ENCODE data around the gene TECPR1. TPM values are rescaled to one million over a fixed set of nuclear protein-coding genes. Genes with fewer than 3 reads are reported as not detected.

Gene TECPR1
- total and polyA plus RNA-seq, 2 of the 8 experiments (the other 6 are each of a cell fraction or from before 2014, with no cell fraction given), result 1.3 to 11.1 TPM

GRCh38 chr7:98293265-98293664 is 41.2 kb upstream of the TECPR1 start:
- FAIRE-seq (no peak), DNase-seq (ENCODE audit: low read depth in 1 of 2, low spot score in 2 of 2) (no peak)
- Histone ChIP-seq H3K4me1 (replicated peaks in 1 of 4; ENCODE audit: control insufficient read depth in 3 of 4, insufficient read depth in 4 of 4, low read length in 3 of 4) (peaks cover 0 to 10% (median 3%) of the 10 kb centered on the region in 4 experiments; a peak in 5 of 7 replicates), H4K5ac (ENCODE audit: insufficient read length, low read depth, low read length) (no peak overlapping the region), H2BK120ac (replicated peaks; ENCODE audit: low read depth, low read length) (no peak overlapping the region), H3K79me1 (ENCODE audit: low read depth, low read length) (peaks cover 2% of the 10 kb centered on the region), H3K56ac (replicated peaks; ENCODE audit: insufficient read length, low read depth, low read length) (no peak overlapping the region), H2AK5ac (ENCODE audit: low read depth, low read length) (no peak overlapping the region), H2BK5ac (ENCODE audit: low read depth, low read length) (no peak overlapping the region), H3K23me2 (ENCODE audit: low read depth, low read length) (no peaks in the 10 kb centered on the region), H3K4me3 (ENCODE audit: extremely low read depth in 1 of 4, insufficient read depth in 2 of 4, low read depth in 3 of 4, low read length in 4 of 4) (no peak overlapping the region), H4K20me1 (replicated peaks in 1 of 2; ENCODE audit: control insufficient read depth in 1 of 2, insufficient read depth in 2 of 2, low read length in 2 of 2) (peaks cover 24 to 26% of the 10 kb centered on the region in 2 experiments), H3K4ac (replicated peaks; ENCODE audit: insufficient read length, low read depth, low read length) (no peak overlapping the region), H3K27me3 (replicated peaks in 1 of 4; ENCODE audit: control insufficient read depth in 3 of 4, extremely low read depth in 1 of 4, insufficient read depth in 3 of 4, low read length in 3 of 4) (no peaks in the 10 kb centered on the region), H3K4me2 (ENCODE audit: insufficient read depth in 1 of 2, low read depth in 2 of 2, low read length in 2 of 2) (no peak overlapping the region), H3K9me3 (ENCODE audit: insufficient read depth in 2 of 2, low read depth in 1 of 2, low read length in 1 of 2) (no peaks in the 10 kb centered on the region), H2BK12ac (ENCODE audit: low read depth, low read length) (no peak overlapping the region), H4K8ac (ENCODE audit: extremely low read depth, insufficient read depth, low read length) (no peak overlapping the region), H3K18ac (ENCODE audit: extremely low read depth, low read length) (no peak overlapping the region), H2BK15ac (ENCODE audit: low read length) (no peak overlapping the region), H3K14ac (ENCODE audit: insufficient read length) (no peak overlapping the region), H4K91ac (replicated peaks; ENCODE audit: insufficient read length, low read length) (no peak overlapping the region), H3K79me2 (ENCODE audit: control insufficient read depth in 1 of 2, insufficient read depth in 2 of 2, low read length in 2 of 2) (peaks cover 0 to 15% of the 10 kb centered on the region in 2 experiments; a peak in 2 of 4 replicates), H3K23ac (ENCODE audit: insufficient read length) (no peak overlapping the region), H3K36me3 (ENCODE audit: control insufficient read depth in 2 of 4, insufficient read depth in 4 of 4, low read length in 3 of 4) (peaks cover 7 to 20% (median 12%) of the 10 kb centered on the region in 4 experiments; a peak in 7 of 8 replicates), H2AFZ (ENCODE audit: low read length) (no peak overlapping the region), H3K9ac (replicated peaks in 1 of 4; ENCODE audit: extremely low read depth in 1 of 4, low read depth in 3 of 4, low read length in 3 of 4) (no peak overlapping the region), H3K27ac (ENCODE audit: low read depth, low read length) (no peak overlapping the region), H2BK20ac (ENCODE audit: low read length) (no peak overlapping the region)
- 89% methylated on average over 17 of the region's 17 CpGs; no CpG with 5 or more reads in 1 of the 2 experiments for WGBS, 2 experiments (ENCODE audit: extremely low coverage in 1 of 2, insufficient coverage in 1 of 2, insufficient read length in 1 of 2, insufficient replicate concordance in 2 of 2, low coverage in 1 of 2, low lambda C conversion rate in 2 of 2, missing lambda C conversion rate in 1 of 2)
- POLR2A ChIA-PET (ENCODE audit: partially characterized antibody), result interaction anchor here (0.6 to 1.1 kb wide), 3 partner anchors 10 to 106 kb away, joined by 3 to 4 read pairs (median 4); no protein-coding TSS in a partner anchor
- CTCF ChIA-PET (ENCODE audit: partially characterized antibody), result interaction anchor here (0.9 to 8.1 kb wide), 7 partner anchors 8 to 133 kb away, joined by 6 to 57 read pairs (median 6); partner anchors contain the start of gene BAIAP2L1
- no peak for TF ChIP-seq POU5F1 (IDR thresholded peaks at IDR 0.05; ENCODE audit: low read depth, low read length)
- no peak for TF ChIP-seq BRCA1 (IDR thresholded peaks at IDR 0.05; ENCODE audit: low read depth, low read length)
- TF ChIP-seq CTCF (IDR thresholded peaks at IDR 0.05; ENCODE audit: control extremely low read depth in 1 of 3, insufficient read depth in 1 of 3, low read depth in 1 of 3, low read length in 3 of 3), result no peak
- no peak for TF ChIP-seq GTF2F1 (IDR thresholded peaks at IDR 0.05; ENCODE audit: borderline replicate concordance, low read depth, low read length)
- TF ChIP-seq TCF12 (IDR thresholded peaks at IDR 0.05; ENCODE audit: low read depth, low read length), result no peak
- no peak for TF ChIP-seq MAX (IDR thresholded peaks at IDR 0.05)
